ENCODE results near the gene HEATR3.

The HEATR3 gene

GRCh38 chr16:50139580-50139979 lies 73.8 kb downstream of the HEATR3 start:
- TF ChIP-seq FOXK2 (IDR thresholded peaks at IDR 0.05) (no peak), TARDBP (IDR thresholded peaks at IDR 0.05) (no peak), FOXM1 (IDR thresholded peaks at IDR 0.05; ENCODE audit: borderline replicate concordance) (no peak), ZNF384 (IDR thresholded peaks at IDR 0.05) (no peak), ELF4 (IDR thresholded peaks at IDR 0.05) (no peak), CTBP1 (IDR thresholded peaks at IDR 0.05; ENCODE audit: borderline replicate concordance) (no peak), LEF1 (IDR thresholded peaks at IDR 0.05; ENCODE audit: borderline replicate concordance) (no peak)
- POLR2A ChIA-PET: no interaction called here
- DNase-seq (ENCODE audit: extremely low spot score): no peak
- CTCF ChIA-PET: no interaction called here

GRCh38 chr16:50144211-50144610 lies 78.4 kb downstream of the HEATR3 start:
- ChIA-PET POLR2A (no interaction called here), CTCF (interaction anchor here (1.2 to 1.5 kb wide), 2 partner anchors 66 to 119 kb away, joined by 4 to 6 read pairs; partner anchors contain the start of gene CNEP1R1)
- TF ChIP-seq CTBP1 (IDR thresholded peaks at IDR 0.05; ENCODE audit: borderline replicate concordance): no peak
- TF ChIP-seq LEF1 (IDR thresholded peaks at IDR 0.05; ENCODE audit: borderline replicate concordance): no peak
- TF ChIP-seq FOXK2 (IDR thresholded peaks at IDR 0.05): no peak
- no peak for TF ChIP-seq L3MBTL2 (conservative IDR thresholded peaks at IDR 0.05)
- TF ChIP-seq SUZ12 (IDR thresholded peaks at IDR 0.05): no peak
- TF ChIP-seq SP1 (IDR thresholded peaks at IDR 0.05): no peak
- TF ChIP-seq, protein P1, sequence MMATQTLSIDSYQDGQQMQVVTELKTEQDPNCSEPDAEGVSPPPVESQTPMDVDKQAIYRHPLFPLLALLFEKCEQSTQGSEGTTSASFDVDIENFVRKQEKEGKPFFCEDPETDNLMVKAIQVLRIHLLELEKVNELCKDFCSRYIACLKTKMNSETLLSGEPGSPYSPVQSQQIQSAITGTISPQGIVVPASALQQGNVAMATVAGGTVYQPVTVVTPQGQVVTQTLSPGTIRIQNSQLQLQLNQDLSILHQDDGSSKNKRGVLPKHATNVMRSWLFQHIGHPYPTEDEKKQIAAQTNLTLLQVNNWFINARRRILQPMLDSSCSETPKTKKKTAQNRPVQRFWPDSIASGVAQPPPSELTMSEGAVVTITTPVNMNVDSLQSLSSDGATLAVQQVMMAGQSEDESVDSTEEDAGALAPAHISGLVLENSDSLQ (IDR thresholded peaks at IDR 0.05): no peak
- no peak for TF ChIP-seq NFRKB (IDR thresholded peaks at IDR 0.05)
- no peak for TF ChIP-seq HDGF (IDR thresholded peaks at IDR 0.05; ENCODE audit: borderline replicate concordance)
- no peak for TF ChIP-seq TARDBP (IDR thresholded peaks at IDR 0.05)
- no peak for TF ChIP-seq FOXA1 (IDR thresholded peaks at IDR 0.05)
- DNase-seq (ENCODE audit: extremely low spot score): no peak

- ChIA-PET POLR2A (no interaction called here), CTCF (interaction anchor here (1.6 to 2.4 kb wide), 2 partner anchors 10 to 64 kb away, joined by 7 to 10 read pairs; no protein-coding TSS in a partner anchor)
- DNase-seq (ENCODE audit: extremely low spot score): no peak
- TF ChIP-seq, protein P1 (IDR thresholded peaks at IDR 0.05): no peak
- TF ChIP-seq NFRKB (IDR thresholded peaks at IDR 0.05) (no peak), FOXK2 (IDR thresholded peaks at IDR 0.05) (no peak), ZNF384 (IDR thresholded peaks at IDR 0.05) (no peak), L3MBTL2 (conservative IDR thresholded peaks at IDR 0.05) (no peak), CTBP1 (IDR thresholded peaks at IDR 0.05; ENCODE audit: borderline replicate concordance) (no peak), HDGF (IDR thresholded peaks at IDR 0.05; ENCODE audit: borderline replicate concordance) (no peak), FOXA1 (IDR thresholded peaks at IDR 0.05) (no peak)
These were observed 81.0 kb downstream of the HEATR3 start for GRCh38 chr16:50146479-50147435.

DNA sequence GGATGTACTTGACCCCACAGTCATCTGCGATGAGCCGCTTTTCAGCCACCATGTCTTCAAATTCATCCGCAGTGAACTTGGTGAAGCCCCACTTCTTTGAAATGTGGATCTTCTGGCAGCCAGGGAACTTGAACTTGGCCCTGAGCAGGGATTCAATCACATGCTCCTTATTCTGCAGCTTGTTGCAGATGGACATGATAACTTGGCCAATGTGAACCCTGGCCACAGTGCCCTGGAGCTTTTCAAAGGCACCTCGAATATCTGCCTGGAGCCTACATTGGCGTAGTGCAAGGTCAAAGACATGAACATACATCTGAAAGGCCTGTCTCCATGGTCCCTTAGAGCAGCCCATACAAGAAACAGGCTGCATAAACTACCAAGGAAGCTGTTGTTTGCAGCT lies 85.6 kb downstream of the HEATR3 start:
- ChIA-PET POLR2A (interaction anchor here (1.1 to 1.7 kb wide), 3 partner anchors 11 to 127 kb away, joined by 3 to 4 read pairs (median 4); partner anchors contain the start of genes CNEP1R1 and HEATR3), CTCF (interaction anchor here (0.9 kb wide), 1 partner anchor 59 kb away, joined by 4 read pairs; no protein-coding TSS in a partner anchor)
- DNase-seq (ENCODE audit: extremely low spot score): no peak
- TF ChIP-seq TARDBP (IDR thresholded peaks at IDR 0.05) (no peak), ELF4 (IDR thresholded peaks at IDR 0.05) (no peak), ARNT (IDR thresholded peaks at IDR 0.05) (no peak)

DNA sequence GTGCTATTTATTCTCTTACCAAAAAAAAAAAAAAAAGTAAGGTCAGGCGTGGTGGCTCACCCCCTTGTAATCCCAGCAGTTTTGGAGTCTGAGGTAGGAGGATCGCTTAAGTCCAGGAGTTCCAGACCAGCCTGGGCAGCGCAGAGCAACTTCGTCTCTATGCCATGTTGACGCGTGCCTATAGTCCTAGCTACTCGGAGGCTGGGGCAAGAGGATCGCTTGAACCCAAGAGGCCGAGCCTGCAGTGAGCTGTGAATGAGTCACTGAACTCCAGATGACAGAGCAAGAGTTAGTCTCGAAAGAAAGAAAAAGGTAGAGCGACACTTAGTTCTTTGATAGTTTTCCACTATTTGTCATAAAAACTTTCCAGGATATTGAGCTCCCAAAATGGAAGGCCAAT lies 86.0 kb downstream of the HEATR3 start:
- ChIA-PET POLR2A (interaction anchor here (0.7 to 1.7 kb wide), 5 partner anchors 11 to 127 kb away, joined by 3 to 4 read pairs (median 3); partner anchors contain the start of genes CNEP1R1 and HEATR3), CTCF (interaction anchor here (0.9 kb wide), 1 partner anchor 59 kb away, joined by 4 read pairs; no protein-coding TSS in a partner anchor)
- TF ChIP-seq ZNF384 (IDR thresholded peaks at IDR 0.05) (no peak), NFRKB (IDR thresholded peaks at IDR 0.05) (no peak), BHLHE40 (IDR thresholded peaks at IDR 0.05; ENCODE audit: borderline replicate concordance) (no peak), ARNT (IDR thresholded peaks at IDR 0.05) (no peak), L3MBTL2 (conservative IDR thresholded peaks at IDR 0.05) (no peak), HDGF (IDR thresholded peaks at IDR 0.05; ENCODE audit: borderline replicate concordance) (no peak), LEF1 (IDR thresholded peaks at IDR 0.05; ENCODE audit: borderline replicate concordance) (no peak), FOXA1 (IDR thresholded peaks at IDR 0.05) (no peak), SP1 (IDR thresholded peaks at IDR 0.05) (no peak)
- TF ChIP-seq, protein P1 (IDR thresholded peaks at IDR 0.05): no peak
- DNase-seq (ENCODE audit: extremely low spot score): no peak

- TF ChIP-seq ZNF384 (IDR thresholded peaks at IDR 0.05) (peak; percentile 65), L3MBTL2 (conservative IDR thresholded peaks at IDR 0.05) (peak; percentile 64; the same call in 1 of the 2 replicates), HDGF (IDR thresholded peaks at IDR 0.05; ENCODE audit: borderline replicate concordance) (no peak)
- ChIA-PET POLR2A (interaction anchor here (0.7 to 1.7 kb wide), 5 partner anchors 10 to 128 kb away, joined by 3 to 4 read pairs (median 3); partner anchors contain the start of genes CNEP1R1 and HEATR3), CTCF (interaction anchor here (0.9 kb wide), 1 partner anchor 58 kb away, joined by 4 read pairs; no protein-coding TSS in a partner anchor)
- DNase-seq (ENCODE audit: extremely low spot score): no peak
These were observed 86.6 kb downstream of the HEATR3 start for GRCh38 chr16:50152351-50152806.

All from HEK293T (cell line).